HG02970 (cell line): ENCODE results near the gene PIM2.
"Not testable (repeated sequence)": the region's sequence is repeated elsewhere in the genome, so short reads cannot be mapped to it uniquely, and the experiment has no call there.

Experiments used
- ATAC-seq: cut with Tn5 transposase; IDR thresholded peaks from one replicate; pipeline ENCODE4 v1.9.1; 2021; ENCODE audit warnings: mild to moderate bottlenecking, moderate library complexity, moderate number of reproducible peaks; ENCODE audit not compliant: unreplicated experiment, low FRiP score

The PIM2 gene

GRCh38 chrX:48886586-48886985, 32.2 kb downstream of the PIM2 start:
- ATAC-seq: not testable (repeated sequence)

DNA sequence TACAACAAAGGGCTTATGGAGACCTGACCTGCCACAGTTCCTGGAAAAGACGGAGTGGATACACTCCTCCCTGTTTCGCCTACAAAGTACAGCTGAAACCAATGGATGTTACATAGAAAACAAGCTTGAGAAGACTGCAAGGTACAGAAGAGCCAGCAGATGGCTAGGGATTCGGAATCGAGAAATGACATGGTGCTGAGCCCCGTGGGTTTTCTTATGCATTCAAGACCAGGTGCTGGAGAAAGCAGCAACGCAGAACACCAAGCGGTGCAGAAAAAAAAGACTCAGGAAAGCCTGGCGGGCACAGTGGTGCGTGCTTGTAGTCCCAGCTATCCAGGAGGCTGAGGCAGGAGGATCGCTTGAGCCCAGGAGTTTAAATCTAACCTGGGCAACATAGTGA, 35.1 kb downstream of the PIM2 start:
- no peak for ATAC-seq

- ATAC-seq: not testable (repeated sequence)
Observed at GRCh38 chrX:48876944-48877343, 41.9 kb downstream of the PIM2 start.

- ATAC-seq: not testable (repeated sequence)
Observed at GRCh38 chrX:48872017-48872416, 46.8 kb downstream of the PIM2 start.

DNA sequence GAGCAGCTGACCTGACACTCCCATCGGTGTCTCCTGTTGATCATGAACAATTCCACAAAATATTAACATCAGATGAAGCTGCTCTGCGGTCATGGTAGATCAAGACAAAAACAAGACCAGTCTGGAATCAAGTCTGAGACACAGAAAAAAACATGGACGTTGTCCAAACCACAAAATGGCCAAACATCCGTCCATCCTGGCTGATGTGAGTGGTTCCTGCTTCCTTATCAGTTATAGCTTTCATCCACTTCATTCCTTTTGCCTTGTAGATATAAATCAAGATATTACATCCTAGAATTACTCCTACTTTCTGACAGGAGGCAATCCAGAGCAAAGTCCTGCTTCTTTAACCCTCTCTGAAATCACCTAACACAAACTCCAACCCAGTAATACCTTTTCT, 54.6 kb downstream of the PIM2 start:
- ATAC-seq: no peak
